MCF 10A (cell line): ENCODE results near the gene RHAG. TPM values are rescaled to one million over a fixed set of nuclear protein-coding genes. Genes with fewer than 3 reads are reported as not detected.

Experiments
- BruUV-seq: library from RNA; stranded (reverse); fragments of 400-500 nt; replicated peaks from 2 replicates; lab custom pipeline; 2021; lab: Mats Ljungman, UMichigan
- CTCF ChIA-PET: fragments of 300-600 bp; sonication (Branson Sonifier 250); formaldehyde crosslinking; extraction: SDS; loops from one replicate; lab custom pipeline; 2021; ENCODE audit warnings: antibody characterized with exemption, inconsistent platforms; lab: Yijun Ruan, JAX
- POLR2A ChIA-PET: fragments of 300-600, 350-650 bp; sonication (Branson Sonifier 250); formaldehyde crosslinking; extraction: SDS; loops from one replicate; lab custom pipeline; 2020; ENCODE audit warnings: antibody characterized with exemption, inconsistent platforms; lab: Yijun Ruan, JAX
- DNase-seq: peaks from one replicate; pipeline ENCODE4 v3.0.0-alpha.2; 2018; ENCODE audit not compliant: unreplicated experiment
- H3K27ac Mint-ChIP-seq: one replicate; pipeline ENCODE4 v1.8.0; 2022; ENCODE audit warnings: mild to moderate bottlenecking, low read depth, mixed read lengths; ENCODE audit not compliant: unreplicated experiment
- H3K27me3 Mint-ChIP-seq: one replicate; pipeline ENCODE4 v1.8.0; 2022; ENCODE audit warnings: mixed read lengths; ENCODE audit not compliant: insufficient read depth, unreplicated experiment
- H3K36me3 Mint-ChIP-seq: one replicate; pipeline ENCODE4 v1.8.0; 2022; ENCODE audit warnings: mild to moderate bottlenecking, moderate library complexity, mixed read lengths; ENCODE audit not compliant: insufficient read depth, unreplicated experiment
- H3K4me1 Mint-ChIP-seq: one replicate; pipeline ENCODE4 v1.8.0; 2022; ENCODE audit warnings: mixed read lengths; ENCODE audit not compliant: insufficient read depth, unreplicated experiment
- H3K4me3 Mint-ChIP-seq: one replicate; pipeline ENCODE4 v1.8.0; 2022; ENCODE audit warnings: mild to moderate bottlenecking, moderate library complexity, mixed read lengths; ENCODE audit not compliant: unreplicated experiment
- H3K9me3 Mint-ChIP-seq: one replicate; pipeline ENCODE4 v1.8.0; 2022; ENCODE audit warnings: mixed read lengths; ENCODE audit not compliant: unreplicated experiment
- intact Hi-C: fragments of 100-400 bp; cut with micrococcal nuclease; formaldehyde crosslinking; loops from 2 replicates; pipeline ENCODE4 v1.14.1; 2022
- total RNA-seq: library from RNA; stranded (reverse); gene quantifications from 2 replicates; pipeline ENCODE4 v1.2.3, GENCODE V29; 2022
- TF ChIP-seq, protein P1 (sequence below): fragments of 200-600 bp; IDR thresholded peaks from one replicate; pipeline ENCODE4 v1.8.0; 2022; ENCODE audit warnings: antibody characterized with exemption, mild to moderate bottlenecking; ENCODE audit not compliant: unreplicated experiment

RHAG gene
- total RNA-seq, 1 experiment from 2014 or later = not detected

- peak overlapping the region; percentile 23 for H3K27ac Mint-ChIP-seq
Observed at GRCh38 chr6:49565855-49566254, 70.8 kb downstream of the RHAG start.

DNA sequence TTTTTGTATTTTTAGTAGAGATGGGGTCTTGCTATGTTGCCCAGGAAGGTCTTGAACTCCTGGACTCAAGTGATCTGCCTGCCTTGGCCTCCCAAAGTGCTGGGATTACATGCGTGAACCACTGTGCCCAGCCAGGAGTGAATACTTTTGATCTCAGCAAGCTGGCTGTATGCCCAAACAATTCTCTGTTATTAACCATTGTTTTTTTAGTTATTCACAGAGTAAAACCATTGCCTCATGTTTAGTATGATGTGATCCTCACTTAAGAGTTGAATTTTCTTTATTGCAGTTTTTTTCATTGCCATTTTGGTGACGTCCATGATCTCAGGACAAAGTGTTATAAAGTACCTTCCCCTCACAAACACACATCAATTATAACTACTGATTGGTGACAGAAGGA lies 71.4 kb downstream of the RHAG start:
- peaks cover 7% of the 10 kb centered on the region for H3K36me3 Mint-ChIP-seq
- H3K9me3 Mint-ChIP-seq = no peaks in the 10 kb centered on the region
- no peak overlapping the region for H3K4me3 Mint-ChIP-seq
- H3K27me3 Mint-ChIP-seq = no peaks in the 10 kb centered on the region
- no TSS peak for BruUV-seq
- TF ChIP-seq, protein P1, sequence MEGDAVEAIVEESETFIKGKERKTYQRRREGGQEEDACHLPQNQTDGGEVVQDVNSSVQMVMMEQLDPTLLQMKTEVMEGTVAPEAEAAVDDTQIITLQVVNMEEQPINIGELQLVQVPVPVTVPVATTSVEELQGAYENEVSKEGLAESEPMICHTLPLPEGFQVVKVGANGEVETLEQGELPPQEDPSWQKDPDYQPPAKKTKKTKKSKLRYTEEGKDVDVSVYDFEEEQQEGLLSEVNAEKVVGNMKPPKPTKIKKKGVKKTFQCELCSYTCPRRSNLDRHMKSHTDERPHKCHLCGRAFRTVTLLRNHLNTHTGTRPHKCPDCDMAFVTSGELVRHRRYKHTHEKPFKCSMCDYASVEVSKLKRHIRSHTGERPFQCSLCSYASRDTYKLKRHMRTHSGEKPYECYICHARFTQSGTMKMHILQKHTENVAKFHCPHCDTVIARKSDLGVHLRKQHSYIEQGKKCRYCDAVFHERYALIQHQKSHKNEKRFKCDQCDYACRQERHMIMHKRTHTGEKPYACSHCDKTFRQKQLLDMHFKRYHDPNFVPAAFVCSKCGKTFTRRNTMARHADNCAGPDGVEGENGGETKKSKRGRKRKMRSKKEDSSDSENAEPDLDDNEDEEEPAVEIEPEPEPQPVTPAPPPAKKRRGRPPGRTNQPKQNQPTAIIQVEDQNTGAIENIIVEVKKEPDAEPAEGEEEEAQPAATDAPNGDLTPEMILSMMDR = no peak
- ChIA-PET CTCF (interaction anchor here (0.6 to 9.0 kb wide), 4 partner anchors 11 to 42 kb away, joined by 3 to 76 read pairs (median 8); no protein-coding TSS in a partner anchor), POLR2A (interaction anchor here (1.6 kb wide), 1 partner anchor 12 kb away, joined by 7 read pairs; no protein-coding TSS in a partner anchor)
- H3K4me1 Mint-ChIP-seq = peaks cover 12% of the 10 kb centered on the region
- intact Hi-C loops = no loop called here
- no peak overlapping the region for H3K27ac Mint-ChIP-seq
- DNase-seq = no peak

More at GRCh38 chr6:49565855-49566254, 70.8 kb downstream of the RHAG start:
- BruUV-seq = no TSS peak
- Mint-ChIP-seq H3K36me3 (peaks cover 7% of the 10 kb centered on the region), H3K27me3 (no peaks in the 10 kb centered on the region), H3K4me1 (peaks cover 12% of the 10 kb centered on the region), H3K9me3 (no peaks in the 10 kb centered on the region), H3K4me3 (no peak overlapping the region)
- peak; percentile 34 for DNase-seq
- POLR2A ChIA-PET = interaction anchor here (1.0 to 1.6 kb wide), 2 partner anchors 13 to 15 kb away, joined by 3 to 7 read pairs; partner anchors contain the start of gene C6orf141
- CTCF ChIA-PET = interaction anchor here (0.7 to 9.0 kb wide), 4 partner anchors 12 to 46 kb away, joined by 3 to 76 read pairs (median 8); no protein-coding TSS in a partner anchor
- TF ChIP-seq, protein P1 = no peak
- intact Hi-C loops = no loop called here

- no peak overlapping the region for H3K27ac Mint-ChIP-seq
- DNase-seq = no peak
- ChIA-PET CTCF (interaction anchor here (0.7 to 9.0 kb wide), 3 partner anchors 11 to 42 kb away, joined by 3 to 76 read pairs (median 13); no protein-coding TSS in a partner anchor), POLR2A (interaction anchor here (1.2 kb wide), 1 partner anchor 41 kb away, joined by 4 read pairs; no protein-coding TSS in a partner anchor)
- peaks cover 7% of the 10 kb centered on the region for H3K36me3 Mint-ChIP-seq
- H3K27me3 Mint-ChIP-seq = no peaks in the 10 kb centered on the region
- H3K9me3 Mint-ChIP-seq = no peaks in the 10 kb centered on the region
- no peak overlapping the region for H3K4me3 Mint-ChIP-seq
- intact Hi-C loops = no loop called here
- BruUV-seq = no TSS peak
- peaks cover 12% of the 10 kb centered on the region for H3K4me1 Mint-ChIP-seq
- TF ChIP-seq, protein P1 = no peak
Observed at GRCh38 chr6:49564552-49564951, 72.1 kb downstream of the RHAG start.

- no peak for DNase-seq
- BruUV-seq = no TSS peak
- TF ChIP-seq, protein P1 = no peak
- H3K9me3 Mint-ChIP-seq = no peaks in the 10 kb centered on the region
- intact Hi-C loops = no loop called here
- POLR2A ChIA-PET = interaction anchor here (1.0 to 1.2 kb wide), 3 partner anchors 10 to 42 kb away, joined by 3 to 4 read pairs (median 4); no protein-coding TSS in a partner anchor
- H3K4me1 Mint-ChIP-seq = peaks cover 12% of the 10 kb centered on the region
- no peak overlapping the region for H3K27ac Mint-ChIP-seq
- CTCF ChIA-PET = interaction anchor here (0.6 to 9.0 kb wide), 6 partner anchors 10 to 59 kb away, joined by 3 to 76 read pairs (median 8); no protein-coding TSS in a partner anchor
- H3K27me3 Mint-ChIP-seq = no peaks in the 10 kb centered on the region
- peaks cover 7% of the 10 kb centered on the region for H3K36me3 Mint-ChIP-seq
- no peak overlapping the region for H3K4me3 Mint-ChIP-seq
Observed at GRCh38 chr6:49563006-49563886, 73.4 kb downstream of the RHAG start.
